UCSD-AML1 (cell line): ENCODE data around the gene ETHE1.
A peak's percentile ranks its signal among the peaks of the same experiment; 100 is the strongest.
"Not testable (repeated sequence)": the region's sequence is repeated elsewhere in the genome, so short reads cannot be mapped to it uniquely, and the experiment has no call there.

ENCODE experiments used
- DNase-seq: peaks from one replicate; lab custom pipeline; 2025; ENCODE audit not compliant: unreplicated experiment; lab: John Stamatoyannopoulos, UW

The ETHE1 gene

DNA sequence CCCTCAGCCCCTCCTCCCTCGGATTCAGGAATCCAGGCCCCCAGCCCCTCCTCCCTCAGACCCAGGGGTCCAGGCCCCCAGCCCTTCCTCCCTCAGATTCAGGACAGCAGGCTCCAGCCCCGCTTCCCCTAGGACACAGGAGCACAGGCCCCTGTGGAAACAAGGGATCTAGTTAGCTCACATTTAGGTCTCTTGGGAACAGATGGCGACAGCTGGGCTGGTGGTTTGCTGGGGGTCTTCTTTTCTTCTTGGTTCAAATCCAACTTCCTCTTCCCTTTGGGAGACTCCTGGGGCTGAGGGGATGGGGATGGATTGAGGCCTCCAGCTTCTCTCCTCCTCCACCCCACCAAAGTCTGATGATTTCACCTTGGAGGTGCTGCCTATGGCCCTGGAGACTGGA is 25.6 kb upstream of the ETHE1 start:
- no peak for DNase-seq

DNA sequence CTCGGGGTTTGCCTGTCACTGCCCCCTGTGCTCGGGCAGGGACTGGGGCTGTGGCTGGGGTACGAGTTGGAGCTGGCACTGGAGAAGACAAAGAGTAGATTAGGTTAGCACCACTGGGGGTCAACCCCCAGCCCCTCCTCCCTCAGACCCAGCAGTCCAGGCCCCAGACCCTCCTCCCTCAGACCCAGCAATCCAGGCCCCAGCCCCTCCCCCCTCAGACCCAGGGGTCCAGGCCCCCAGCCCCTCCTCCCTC is 25.1 kb upstream of the ETHE1 start:
- DNase-seq = no peak

DNA sequence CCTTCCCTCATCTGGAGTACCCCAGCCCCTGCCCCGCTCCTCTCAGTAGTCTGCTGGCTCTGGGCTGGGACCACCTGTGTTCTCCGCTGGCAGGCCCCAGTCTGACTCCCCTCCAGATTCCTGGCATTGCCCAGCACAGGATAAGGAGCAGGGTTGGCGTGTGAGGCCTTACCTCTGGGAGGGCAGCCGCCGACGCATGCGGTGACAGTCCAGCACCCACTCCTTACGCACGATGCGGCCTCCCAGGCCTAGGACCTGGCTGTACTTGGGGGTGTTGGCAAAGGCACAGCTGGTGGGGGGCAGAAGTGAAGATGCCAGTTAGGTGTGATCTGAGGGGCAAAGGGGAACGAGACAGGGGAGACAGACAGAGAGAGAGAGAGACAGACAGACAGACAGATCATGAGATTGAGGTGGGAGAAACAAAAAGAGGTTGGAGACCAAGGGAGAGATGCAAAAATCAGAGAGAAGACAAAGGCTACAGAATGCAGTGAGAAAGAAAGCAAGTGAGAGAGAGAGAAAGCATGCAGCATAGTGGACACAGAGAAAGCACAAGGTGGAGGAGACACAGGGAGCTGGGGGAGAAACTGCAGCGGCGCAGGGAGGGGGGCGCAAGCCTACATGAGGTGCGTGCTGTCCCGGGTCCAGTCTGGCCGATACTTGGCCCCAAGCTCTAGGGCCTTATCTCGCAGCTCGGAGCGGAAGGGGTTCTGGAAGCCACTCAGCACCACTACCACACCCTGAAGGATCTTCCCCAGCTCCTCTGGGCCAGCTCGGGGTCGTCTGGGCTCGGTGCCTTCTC is 24.6 kb upstream of the ETHE1 start:
- DNase-seq = no peak

DNA sequence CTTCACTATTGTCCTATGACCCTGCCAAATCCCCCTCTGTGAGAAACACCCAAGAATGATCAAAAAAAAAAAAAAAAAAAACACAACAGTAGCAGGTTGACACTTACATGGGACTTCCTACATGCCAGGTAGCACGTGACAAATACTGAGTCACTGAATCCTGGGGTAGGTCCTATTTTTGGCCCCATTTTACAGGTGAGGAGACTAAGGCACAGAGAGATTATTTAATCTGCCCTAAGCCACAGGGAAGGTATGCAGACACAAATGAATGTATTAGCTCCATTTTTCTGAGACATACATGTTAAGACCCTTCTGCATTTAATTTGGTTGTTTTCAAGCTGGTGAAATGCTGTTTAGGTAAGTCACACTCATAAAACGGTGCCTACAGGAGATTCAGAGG is 21.7 kb upstream of the ETHE1 start:
- DNase-seq = no peak

DNA sequence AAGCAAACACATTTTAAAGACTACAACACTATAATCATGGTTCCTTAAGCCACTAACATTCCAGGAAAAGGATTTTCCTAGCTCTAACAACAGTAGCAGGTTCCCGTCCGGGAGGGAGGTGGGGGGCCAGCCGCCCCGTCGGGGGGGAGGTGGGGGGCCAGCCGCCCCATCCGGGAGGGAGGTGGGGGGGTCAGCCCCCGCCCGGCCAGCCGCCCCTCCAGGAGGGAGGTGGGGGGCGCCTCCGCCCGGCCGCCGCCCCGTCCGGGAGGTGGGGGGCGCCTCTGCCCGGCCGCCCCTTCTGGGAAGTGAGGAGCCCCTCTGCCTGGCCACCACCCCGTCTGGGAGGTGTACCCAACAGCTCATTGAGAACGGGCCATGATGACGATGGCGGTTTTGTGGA is 20.9 kb upstream of the ETHE1 start:
- not testable (repeated sequence) for DNase-seq

DNA sequence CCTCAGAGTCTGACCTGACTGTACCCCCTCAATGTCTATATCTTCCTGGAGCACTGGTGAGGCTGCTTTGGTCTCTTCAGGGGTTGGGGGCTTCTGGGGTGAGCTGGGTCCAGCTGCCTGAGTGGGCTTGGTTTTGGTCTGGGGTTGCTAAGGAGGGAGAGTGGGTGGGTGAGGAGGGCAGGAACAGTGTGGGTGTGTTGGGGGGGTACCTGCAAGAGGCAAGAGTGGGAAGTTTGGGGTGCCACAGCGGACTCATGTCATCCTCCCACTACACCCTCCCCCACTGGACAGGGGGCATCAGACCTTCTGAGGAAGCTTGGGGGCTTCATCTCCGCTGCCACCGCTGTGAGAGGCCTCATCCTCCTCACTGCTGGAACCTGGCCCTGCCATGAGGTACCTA is 19.6 kb upstream of the ETHE1 start:
- DNase-seq = no peak

DNA sequence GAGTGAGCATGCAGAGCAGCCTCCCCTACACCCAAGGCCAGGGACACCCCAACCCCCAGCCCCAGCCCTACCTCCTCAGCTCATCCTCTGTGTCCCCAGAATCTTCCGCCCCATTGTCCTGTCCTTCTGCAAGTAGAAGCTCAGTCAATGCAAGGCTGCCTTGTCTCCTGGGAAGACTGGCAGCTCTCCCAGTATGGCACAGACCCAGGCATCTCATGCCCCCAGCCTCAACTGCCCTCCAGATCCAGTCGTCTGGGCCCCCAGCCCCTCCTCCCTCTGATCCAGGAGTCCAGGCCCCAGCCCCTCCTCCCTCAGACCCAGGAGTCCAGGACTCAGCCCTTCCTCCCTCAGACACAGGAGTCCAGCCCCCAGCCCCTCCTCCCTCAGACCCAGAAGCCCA is 19.0 kb upstream of the ETHE1 start:
- DNase-seq = no peak

DNA sequence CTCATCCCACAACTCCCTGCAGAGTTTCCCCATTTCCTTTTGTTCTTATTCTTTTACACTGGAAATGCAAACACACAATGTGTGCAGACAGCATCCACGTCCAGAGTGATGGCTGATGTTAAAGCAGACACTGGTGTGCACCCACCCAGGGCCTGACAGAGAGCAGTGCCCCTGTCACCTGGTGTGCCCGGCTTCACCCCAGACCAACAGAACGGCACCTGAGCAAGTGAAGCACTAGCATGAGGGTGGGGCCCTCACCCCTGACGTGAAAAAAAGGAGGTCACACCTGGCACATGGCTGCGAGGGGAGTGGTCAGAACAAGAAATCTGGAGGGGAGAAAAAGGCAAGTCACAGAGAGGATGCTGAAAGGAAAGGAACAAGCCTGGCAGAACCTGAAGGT is 18.3 kb upstream of the ETHE1 start:
- no peak for DNase-seq

DNA sequence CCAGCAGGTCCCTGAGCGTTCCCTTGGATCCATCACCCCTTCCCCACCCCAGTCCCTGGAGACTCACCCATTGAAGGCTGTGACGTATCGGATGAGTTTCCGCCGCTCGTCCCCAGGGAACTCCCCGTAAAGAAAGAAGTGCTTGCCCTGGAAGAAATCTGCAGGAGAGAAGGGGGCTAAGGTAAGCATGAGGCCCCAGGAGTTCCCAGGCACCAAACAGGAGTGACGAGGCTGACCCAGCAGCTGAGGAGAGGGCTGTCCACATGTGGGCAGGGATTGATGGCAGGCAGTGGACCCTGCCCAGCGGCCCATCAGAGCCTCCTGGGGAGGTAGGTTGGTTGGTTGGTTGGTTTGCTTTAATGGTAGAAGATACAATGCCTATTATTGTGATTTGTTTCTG is 17.1 kb upstream of the ETHE1 start:
- DNase-seq = no peak

DNA sequence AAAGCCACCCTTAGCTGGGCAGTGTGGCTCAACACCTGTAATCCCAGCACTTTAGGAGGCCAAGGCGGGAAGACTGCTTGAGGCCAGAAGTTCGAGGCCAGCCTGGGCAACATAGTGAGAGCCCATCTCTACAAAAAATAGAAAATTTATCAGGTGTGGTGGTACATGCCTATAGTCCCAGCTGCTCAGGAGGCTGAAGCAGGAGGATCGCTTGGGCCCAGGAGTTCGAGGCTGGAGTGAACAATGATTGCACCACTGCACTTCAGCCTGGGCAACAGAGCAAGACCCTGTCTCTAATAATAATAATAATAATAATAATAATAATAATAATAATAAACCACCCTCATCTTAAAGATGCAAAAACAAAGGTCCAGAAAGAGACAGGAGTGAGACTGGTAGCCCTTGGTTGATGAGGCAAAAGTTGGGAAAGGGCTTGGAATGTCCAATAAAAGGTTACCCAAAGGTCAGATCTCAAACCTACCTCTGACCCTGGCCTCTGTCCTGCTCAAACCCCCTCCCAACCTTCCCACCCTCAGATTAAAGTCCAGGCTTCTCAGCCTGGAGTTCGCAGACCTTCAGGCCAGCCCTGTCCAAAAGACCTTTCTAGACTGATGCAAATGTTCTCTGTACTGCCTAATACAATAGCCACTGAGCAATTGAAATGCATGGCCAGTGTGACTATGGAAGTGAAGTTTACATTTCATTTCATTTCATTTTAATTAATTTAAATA is 15.1 kb upstream of the ETHE1 start:
- no peak for DNase-seq

DNA sequence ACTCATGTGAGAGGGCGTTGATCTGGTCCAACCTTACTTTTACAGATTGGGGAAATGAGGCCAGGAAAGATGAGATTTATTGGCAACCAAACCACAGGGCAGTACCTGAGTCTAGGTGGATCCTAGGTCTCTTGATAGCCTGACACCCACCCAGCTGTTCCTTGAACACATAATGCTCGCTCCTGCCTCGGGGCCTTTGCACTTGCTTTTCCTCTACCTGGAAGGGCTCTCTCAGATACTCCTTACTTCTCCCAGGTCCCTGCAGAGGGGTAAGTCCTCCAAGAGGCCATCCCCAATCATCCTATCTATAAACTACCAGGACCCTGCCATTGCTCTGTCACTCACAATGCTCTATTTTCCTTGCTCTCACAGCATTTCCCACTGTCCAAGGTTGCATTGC is 13.4 kb upstream of the ETHE1 start:
- DNase-seq = no peak

DNA sequence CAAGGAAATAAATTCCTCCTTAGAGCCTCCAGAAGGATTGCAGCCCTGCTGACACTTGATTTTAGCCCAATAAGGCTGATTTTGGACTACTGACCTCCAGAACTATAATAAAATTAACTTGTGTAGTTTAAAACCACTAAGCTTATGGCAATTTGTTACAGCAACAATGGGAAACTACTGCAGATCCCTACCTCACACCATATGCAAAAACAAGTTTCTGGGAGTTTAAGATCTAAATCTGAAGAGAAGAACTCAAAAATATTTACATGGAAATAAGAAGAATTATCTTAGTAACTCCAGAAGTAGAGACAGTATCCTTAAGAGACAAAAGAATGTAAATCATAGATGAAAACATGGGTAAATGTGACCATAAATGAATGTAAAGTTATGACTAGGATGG is 11.9 kb upstream of the ETHE1 start:
- no peak for DNase-seq

DNA sequence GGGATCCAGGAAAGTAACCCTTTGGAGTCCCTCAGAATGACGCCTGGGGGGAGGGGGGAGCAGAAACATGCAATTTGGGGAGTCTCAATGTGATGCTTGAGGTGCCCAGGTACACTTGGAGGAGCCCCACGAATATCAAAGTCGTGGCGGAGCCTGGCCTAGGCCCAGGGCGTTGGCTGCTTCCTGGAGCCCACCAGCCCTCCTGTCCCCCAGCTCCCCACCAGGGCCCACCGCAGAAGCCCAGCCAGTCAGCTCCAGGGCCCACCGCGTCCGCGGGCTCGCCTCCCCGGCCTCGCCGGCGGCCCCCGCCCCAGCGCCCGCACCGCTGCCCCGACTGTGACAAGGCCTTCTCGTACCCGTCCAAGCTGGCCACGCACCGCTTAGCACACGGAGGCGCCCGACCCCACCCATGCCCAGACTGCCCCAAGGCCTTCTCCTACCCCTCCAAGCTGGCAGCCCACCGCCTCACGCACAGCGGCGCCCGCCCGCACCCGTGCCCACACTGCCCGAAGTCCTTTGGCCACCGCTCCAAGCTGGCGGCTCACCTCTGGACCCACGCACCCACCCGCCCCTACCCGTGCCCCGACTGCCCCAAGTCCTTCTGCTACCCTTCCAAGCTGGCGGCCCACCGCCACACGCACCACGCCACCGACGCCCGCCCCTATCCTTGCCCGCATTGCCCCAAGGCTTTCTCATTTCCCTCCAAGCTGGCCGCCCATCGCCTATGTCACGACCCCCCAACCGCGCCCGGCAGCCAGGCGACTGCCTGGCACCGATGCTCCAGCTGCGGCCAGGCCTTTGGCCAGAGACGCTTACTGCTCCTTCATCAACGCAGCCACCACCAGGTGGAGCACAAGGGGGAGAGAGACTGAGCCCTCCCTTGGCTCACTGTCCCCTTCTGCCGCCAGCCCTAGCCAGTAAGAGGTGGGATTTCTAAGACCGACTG is 8.1 kb upstream of the ETHE1 start:
- peak; percentile 25 for DNase-seq

DNA sequence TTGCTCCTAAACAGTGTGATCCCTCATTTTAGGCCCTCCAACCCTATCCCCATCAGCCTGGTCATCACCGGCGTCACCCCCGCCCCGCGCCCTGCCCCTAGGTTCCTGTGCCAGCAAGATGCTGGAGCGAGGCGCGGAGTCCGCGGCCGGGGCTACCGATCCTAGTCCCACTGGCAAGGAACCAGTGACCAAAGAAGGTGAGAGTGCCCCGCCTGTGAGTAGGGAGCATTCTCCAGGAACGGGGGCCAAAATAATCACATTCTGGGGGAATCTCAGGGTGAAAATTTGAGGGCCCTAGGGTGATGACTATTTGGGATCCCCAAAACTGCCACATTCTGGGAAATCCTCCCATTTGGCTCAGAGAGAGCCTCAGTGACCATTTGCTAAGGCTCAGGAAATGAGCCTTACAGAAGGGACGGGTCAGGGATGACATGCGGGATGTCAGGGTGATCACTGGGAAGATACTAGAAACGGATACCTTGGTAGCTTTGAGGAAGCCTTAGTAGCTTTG is 7.4 kb upstream of the ETHE1 start:
- DNase-seq = no peak

DNA sequence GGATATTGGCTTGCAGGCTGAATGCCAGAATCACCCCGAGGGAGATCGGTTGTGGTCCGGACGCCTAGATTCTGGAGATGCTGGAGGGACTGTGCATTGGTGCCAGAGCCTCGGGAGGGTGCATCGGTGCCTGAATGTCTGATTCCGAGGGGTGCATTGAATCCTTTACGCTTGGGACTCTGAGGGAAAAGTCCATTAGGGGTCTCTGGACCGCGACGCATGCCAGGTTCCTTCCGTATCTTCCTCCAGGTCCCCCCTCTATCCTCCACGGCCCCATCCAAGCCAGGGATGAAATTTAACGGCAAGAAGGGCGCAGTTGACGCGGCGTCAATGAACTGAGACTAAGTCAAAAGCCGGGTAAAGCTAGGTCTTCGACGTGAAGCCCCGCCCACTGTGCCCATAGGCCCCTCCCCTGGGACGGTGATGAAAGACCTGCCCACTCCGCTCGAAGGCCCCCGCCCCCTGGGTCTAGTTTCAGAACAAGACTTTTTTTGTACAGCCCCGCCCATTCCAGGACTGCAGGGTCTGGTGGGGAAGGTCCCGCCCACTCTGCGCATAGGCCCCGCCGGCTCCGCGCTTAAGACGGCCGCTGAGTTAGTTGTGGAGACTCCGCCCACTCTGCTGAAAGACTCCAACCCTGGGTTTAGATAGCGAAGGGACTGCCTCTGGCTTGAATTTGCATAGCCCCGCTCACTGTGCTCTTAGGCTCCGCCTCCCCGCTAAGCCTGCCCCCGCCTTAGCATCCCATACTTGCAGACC is 6.7 kb upstream of the ETHE1 start:
- DNase-seq = peak; percentile 95

DNA sequence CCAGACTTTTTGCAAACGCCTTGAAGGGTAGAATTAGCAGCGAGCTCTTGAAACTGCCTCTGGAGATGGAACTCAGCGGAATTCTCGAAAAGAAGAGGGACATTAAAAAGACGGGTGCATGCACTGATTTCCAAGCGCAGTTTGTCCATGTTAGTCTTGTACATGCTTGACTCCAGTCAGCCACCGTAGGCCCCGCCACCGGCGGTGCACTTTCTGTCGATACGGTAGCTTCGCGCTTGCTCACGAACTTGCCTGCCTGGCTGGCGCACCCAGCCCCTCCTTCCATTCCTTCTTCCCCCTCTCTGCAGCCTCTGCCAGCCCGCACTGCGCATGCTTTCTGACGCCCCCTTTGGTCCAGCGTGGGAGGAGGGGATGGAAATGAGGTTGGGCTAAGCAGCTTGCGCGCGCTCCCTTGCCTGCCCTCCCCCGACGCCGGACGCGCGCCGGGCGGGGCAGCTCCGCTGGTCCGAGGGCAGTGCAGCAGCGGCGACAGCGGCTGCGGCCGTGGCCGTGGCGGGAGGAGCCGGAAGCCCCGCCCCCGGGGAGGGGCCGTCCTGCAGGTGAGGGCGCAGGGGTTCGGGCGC is 6.1 kb upstream of the ETHE1 start, which contains the start of gene ZNF575:
ZNF575 (plus strand) TSS at position 227 of the 584 bp plus-strand sequence. CDS start 1,235 bp downstream, outside the sequence.
- DNase-seq = peak; percentile 87

DNA sequence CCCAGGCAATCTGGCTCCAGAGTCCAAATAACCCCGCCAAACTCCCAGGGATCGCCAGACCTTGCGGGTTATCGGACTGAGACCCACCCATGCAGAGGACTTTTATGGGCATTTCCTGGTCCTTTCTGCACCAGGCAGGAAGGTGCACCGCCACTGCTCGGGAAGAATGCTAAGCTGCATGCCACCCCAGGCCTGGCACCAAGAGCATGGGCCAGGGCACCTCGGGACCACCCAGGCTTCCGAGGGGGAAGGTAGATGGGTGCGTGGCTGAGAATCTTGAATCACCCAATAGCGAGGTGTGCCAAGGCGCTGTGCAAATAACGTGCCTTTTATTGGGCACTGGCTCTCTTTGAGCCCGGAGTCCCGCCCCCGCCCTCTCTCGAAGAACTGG is 5.6 kb upstream of the ETHE1 start:
- DNase-seq = no peak

DNA sequence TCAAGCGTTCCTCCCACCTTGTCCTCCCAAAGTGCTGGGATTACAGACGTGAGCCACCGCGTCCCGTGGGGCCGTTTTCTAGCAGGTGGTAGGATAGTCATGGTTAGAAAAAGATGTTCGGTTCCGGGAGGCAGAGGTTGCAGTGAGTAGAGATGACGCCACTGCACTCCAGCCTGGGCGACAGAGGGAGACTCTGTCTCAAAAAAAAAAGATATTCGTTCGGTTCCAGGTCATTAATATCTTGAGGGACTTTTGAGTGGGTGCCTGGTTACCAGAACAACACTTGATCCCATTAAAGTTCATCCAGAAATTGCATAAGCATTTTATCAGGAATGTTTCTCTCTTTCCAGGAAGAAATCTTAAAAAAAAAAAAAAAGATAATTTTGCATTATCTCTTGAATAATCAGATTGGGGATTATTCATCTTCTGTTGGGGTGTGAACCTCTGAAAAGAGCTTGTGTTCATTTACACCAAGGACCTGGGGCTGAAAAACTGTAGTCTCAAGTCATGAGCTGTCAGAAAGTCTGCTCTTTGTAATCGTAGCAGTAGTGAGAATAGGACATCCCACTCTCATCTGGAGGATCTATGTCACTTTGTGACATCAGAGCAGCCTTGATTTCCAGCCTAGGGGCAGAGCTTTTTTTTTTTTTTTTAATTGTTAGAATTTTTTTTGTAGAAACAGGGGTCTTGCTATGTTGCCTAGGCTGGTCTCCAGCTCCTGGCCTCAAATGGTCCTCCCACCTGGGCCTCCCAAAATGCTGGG is 1.0 kb upstream of the ETHE1 start:
- no peak for DNase-seq
